ENCODE data around the gene KCNK1. TPM values are rescaled to one million over a fixed set of nuclear protein-coding genes. Genes with fewer than 3 reads are reported as not detected.
"Not testable (repeated sequence)": the region's sequence is repeated elsewhere in the genome, so short reads cannot be mapped to it uniquely, and the experiment has no call there.

Gene KCNK1
- total and polyA plus RNA-seq, 3 donors from 2014 or later: 1.8 to 3.9 (median 2.0) TPM

GRCh38 chr1:233617025-233617424 is 3.1 kb downstream of the KCNK1 start:
- intact Hi-C loops (cut with DNase I; ENCODE audit: low total_unique reads): no loop called here
- TF ChIP-seq POLR2A (IDR thresholded peaks at IDR 0.05) (no peak), CTCF (IDR thresholded peaks at IDR 0.05) (no peak)

GRCh38 chr1:233619414-233619813 is 5.5 kb downstream of the KCNK1 start:
- H3K27ac ChIP-seq; intact Hi-C loops (cut with DNase I; ENCODE audit: low total_unique reads); H3K9me3 ChIP-seq; DNase-seq; H3K27me3 ChIP-seq; H3K4me3 ChIP-seq; H3K36me3 ChIP-seq (ENCODE audit: low read depth, missing control alignments); H3K4me1 ChIP-seq: not testable (repeated sequence)
- 92 to 97% methylated on average over 5 to 7 of the region's 7 CpGs for WGBS, 2 donors

More at GRCh38 chr1:233617025-233617424, 3.1 kb downstream of the KCNK1 start:
- H3K4me3 ChIP-seq: no peak overlapping the region
- no peaks in the 10 kb centered on the region for H3K4me1 ChIP-seq
- no peaks in the 10 kb centered on the region for H3K27me3 ChIP-seq
- 75 to 83% methylated on average over 1 of the region's 1 CpG for WGBS, 2 donors
- H3K27ac ChIP-seq: no peak overlapping the region
- DNase-seq: no peak
- no peaks in the 10 kb centered on the region for H3K9me3 ChIP-seq
- no peaks in the 10 kb centered on the region for H3K36me3 ChIP-seq (ENCODE audit: low read depth, missing control alignments)

GRCh38 chr1:233620065-233620464 is 6.2 kb downstream of the KCNK1 start:
- no peak for TF ChIP-seq POLR2A (IDR thresholded peaks at IDR 0.05)
- no peak for TF ChIP-seq CTCF (IDR thresholded peaks at IDR 0.05)
- Histone ChIP-seq H3K27me3 (no peaks in the 10 kb centered on the region), H3K9me3 (no peaks in the 10 kb centered on the region), H3K4me3 (no peak overlapping the region), H3K27ac (no peak overlapping the region), H3K4me1 (no peaks in the 10 kb centered on the region), H3K36me3 (ENCODE audit: low read depth, missing control alignments) (no peaks in the 10 kb centered on the region)
- 80 to 91% methylated on average over 2 of the region's 2 CpGs for WGBS, 2 donors
- DNase-seq: no peak
- intact Hi-C loops (cut with DNase I; ENCODE audit: low total_unique reads): no loop called here

DNA sequence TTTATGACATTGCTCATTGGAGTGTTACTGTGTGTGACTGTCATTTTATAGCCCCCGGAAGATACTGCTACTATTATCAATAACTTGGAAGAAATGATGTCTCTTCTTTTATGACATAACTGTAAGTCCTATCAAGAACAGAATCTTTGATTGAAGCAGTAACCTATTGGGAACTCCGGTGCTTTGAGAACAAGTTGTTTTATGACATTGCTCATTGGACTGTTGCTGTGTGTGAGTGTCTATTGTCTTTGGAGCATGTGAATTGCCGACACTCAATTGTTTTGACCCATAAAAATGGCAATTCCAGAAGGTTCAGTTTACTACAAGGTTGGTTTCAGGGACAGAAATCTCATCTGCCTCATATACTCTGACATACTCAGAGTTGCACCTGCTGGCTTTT is 8.0 kb downstream of the KCNK1 start:
- no peaks in the 10 kb centered on the region for H3K27me3 ChIP-seq
- no peaks in the 10 kb centered on the region for H3K9me3 ChIP-seq
- no peak overlapping the region for H3K4me3 ChIP-seq
- DNase-seq: no peak
- intact Hi-C loops (cut with DNase I; ENCODE audit: low total_unique reads): no loop called here
- WGBS, 2 donors: 89 to 95% methylated on average over 3 of the region's 3 CpGs
- no peaks in the 10 kb centered on the region for H3K36me3 ChIP-seq (ENCODE audit: low read depth, missing control alignments)
- no peak overlapping the region for H3K27ac ChIP-seq
- no peak for TF ChIP-seq POLR2A (IDR thresholded peaks at IDR 0.05)
- no peaks in the 10 kb centered on the region for H3K4me1 ChIP-seq

- 91 to 100% methylated on average over 3 of the region's 3 CpGs for WGBS, 2 donors
- H3K27ac ChIP-seq: no peak overlapping the region
Measured at GRCh38 chr1:233624289-233624688, 10.4 kb downstream of the KCNK1 start.

More at GRCh38 chr1:233624289-233624688, 10.4 kb downstream of the KCNK1 start:
- DNase-seq: no peak
- intact Hi-C loops (cut with DNase I; ENCODE audit: low total_unique reads): no loop called here
- Histone ChIP-seq H3K4me1 (no peaks in the 10 kb centered on the region), H3K36me3 (ENCODE audit: low read depth, missing control alignments) (no peaks in the 10 kb centered on the region), H3K4me3 (no peak overlapping the region), H3K9me3 (no peaks in the 10 kb centered on the region), H3K27me3 (no peaks in the 10 kb centered on the region)
- TF ChIP-seq CTCF (IDR thresholded peaks at IDR 0.05): no peak
- no peak for TF ChIP-seq POLR2A (IDR thresholded peaks at IDR 0.05)

Data from testis (tissue), 3 donors.